ENCODE results near the gene DMAC1. TPM values are rescaled to one million over a fixed set of nuclear protein-coding genes. Genes with fewer than 3 reads are reported as not detected.

The DMAC1 gene
- total RNA-seq, 1 experiment from 2014 or later: 13.8 TPM

GRCh38 chr9:7784472-7784871, 15.1 kb downstream of the DMAC1 start:
- DNase-seq (ENCODE audit: extremely low read depth, low read depth): no peak

DNA sequence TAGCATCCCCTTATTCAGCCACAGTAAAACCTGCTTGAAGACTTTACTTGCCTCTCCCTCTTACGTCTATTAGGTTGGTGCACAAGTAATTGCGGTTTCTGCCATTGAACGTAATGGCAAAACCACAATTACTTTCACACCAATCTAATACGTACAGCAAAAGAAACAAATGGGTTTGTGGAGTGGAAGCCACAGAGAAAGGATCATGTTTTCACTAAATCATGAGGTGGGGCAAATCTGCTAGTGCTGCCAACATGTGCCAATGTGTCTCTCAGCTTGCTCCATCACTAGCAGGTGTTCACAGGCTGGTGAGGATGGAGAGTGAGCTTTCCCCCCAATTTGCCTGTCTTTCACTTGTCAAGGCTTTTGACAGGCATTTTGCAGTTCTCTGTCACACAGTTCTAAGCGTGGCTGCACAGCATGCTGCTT, 15.9 kb downstream of the DMAC1 start:
- DNase-seq (ENCODE audit: extremely low read depth, low read depth): no peak

DNA sequence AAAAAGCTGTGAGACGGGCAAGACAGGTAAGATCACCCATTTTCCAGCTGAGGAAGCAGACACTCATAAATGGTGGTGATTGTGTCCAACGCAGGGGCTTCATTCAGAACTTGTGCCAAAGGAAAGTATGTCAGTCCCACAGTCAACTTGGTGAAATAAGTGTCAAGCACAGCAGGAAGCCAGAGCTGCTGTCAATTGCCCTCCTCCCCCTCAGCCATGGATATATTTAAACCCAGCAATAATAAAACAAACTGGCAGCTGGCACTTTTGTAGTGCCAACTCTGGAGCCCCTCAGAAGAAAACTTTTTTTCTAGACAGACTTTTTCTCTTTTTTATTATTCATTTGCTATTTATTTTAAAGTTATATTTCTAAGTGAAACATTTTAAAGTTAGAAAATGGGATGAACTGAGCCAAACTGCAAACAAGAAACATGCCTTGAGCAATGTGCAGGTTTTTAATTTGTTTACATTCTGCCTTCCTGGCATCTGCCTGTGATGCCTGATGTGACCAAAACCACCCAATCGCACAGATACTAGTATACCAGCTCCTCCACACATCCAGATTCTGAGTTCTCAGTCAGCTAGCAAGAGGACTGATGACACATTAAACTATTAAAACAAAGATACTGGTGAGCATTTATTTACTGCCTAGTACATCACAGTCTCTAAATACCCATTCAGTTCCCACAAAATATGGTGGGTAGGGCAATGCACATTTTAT, 17.0 kb downstream of the DMAC1 start:
- DNase-seq (ENCODE audit: extremely low read depth, low read depth): no peak

GRCh38 chr9:7780261-7780988, 19.2 kb downstream of the DMAC1 start:
- no peak for DNase-seq (ENCODE audit: extremely low read depth, low read depth)

GRCh38 chr9:7778851-7779600, 20.6 kb downstream of the DMAC1 start:
- DNase-seq (ENCODE audit: extremely low read depth, low read depth): no peak

GRCh38 chr9:7777771-7778170, 21.8 kb downstream of the DMAC1 start:
- DNase-seq (ENCODE audit: extremely low read depth, low read depth): no peak

- DNase-seq (ENCODE audit: extremely low read depth, low read depth): no peak
Observed at GRCh38 chr9:7770111-7770510, 29.5 kb downstream of the DMAC1 start.

GRCh38 chr9:7762600-7762999, 37.0 kb downstream of the DMAC1 start:
- DNase-seq (ENCODE audit: extremely low read depth, low read depth): no peak

GRCh38 chr9:7760014-7760415, 39.6 kb downstream of the DMAC1 start:
- DNase-seq (ENCODE audit: extremely low read depth, low read depth): no peak

- no peak for DNase-seq (ENCODE audit: extremely low read depth, low read depth)
Observed at GRCh38 chr9:7756088-7756487, 43.5 kb downstream of the DMAC1 start.

DNA sequence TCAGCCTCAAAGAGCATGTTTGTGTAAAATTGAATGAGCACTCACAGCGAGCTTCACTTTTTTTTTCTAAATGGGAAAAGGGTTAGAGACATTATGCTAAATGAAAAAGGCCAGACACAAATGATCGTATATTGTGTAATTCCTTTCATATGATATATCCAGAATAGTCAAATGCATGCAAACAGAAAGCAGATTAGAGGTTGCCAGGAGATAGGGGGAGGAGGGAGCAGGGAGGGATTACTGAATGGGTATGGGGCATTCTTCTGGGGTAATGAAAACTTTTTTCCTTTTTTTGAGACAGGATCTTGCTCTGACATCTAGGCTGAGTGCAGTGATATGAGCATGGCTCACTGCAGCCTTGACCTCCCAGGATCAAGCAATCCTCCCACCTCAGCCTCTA, 47.1 kb downstream of the DMAC1 start:
- DNase-seq (ENCODE audit: extremely low read depth, low read depth): no peak

Measured in NCI-H460 (cell line).